Mammary epithelial cell (primary cell): ENCODE measurements around the gene BACE1-AS.

ENCODE experiments used
- EZH2 ChIP-seq: IDR thresholded peaks from 2 replicates; pipeline ENCODE4 v1.6.1; 2012; ENCODE audit warnings: low read length, inconsistent platforms, borderline replicate concordance
- TF ChIP-seq, protein P1 (sequence below), 2 donors: IDR thresholded peaks in 1 of 2; conservative IDR thresholded peaks in 1 of 2; 2 replicates each; pipeline ENCODE4 v1.5.1; 2011 to 2012; ENCODE audit warnings: inconsistent platforms in 2 of 2, low read length in 2 of 2, mild to moderate bottlenecking in 2 of 2, control low read depth in 1 of 2, low read depth in 1 of 2; ENCODE audit not compliant: insufficient read depth in 1 of 2; ENCODE audit errors: extremely low read depth in 1 of 2

DNA sequence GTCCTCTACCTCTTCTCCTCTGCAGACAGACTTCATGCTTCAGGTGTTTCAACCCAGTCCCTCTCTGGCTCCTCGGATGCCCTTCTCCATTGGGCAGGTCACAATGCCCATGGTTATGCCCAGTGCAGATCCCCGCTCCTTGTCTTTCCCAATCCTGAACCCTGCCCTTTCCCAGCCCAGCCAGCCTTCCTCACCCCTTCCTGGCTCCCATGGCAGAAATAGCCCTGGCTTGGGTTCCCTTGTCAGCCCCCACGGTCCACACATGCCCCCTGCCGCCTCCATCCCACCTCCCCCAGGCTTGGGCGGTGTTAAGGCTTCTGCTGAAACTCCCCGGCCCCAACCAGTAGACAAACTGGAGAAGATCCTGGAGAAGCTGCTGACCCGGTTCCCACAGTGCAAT lies 9.3 kb upstream of the BACE1-AS start:
- TF ChIP-seq, protein P1, sequence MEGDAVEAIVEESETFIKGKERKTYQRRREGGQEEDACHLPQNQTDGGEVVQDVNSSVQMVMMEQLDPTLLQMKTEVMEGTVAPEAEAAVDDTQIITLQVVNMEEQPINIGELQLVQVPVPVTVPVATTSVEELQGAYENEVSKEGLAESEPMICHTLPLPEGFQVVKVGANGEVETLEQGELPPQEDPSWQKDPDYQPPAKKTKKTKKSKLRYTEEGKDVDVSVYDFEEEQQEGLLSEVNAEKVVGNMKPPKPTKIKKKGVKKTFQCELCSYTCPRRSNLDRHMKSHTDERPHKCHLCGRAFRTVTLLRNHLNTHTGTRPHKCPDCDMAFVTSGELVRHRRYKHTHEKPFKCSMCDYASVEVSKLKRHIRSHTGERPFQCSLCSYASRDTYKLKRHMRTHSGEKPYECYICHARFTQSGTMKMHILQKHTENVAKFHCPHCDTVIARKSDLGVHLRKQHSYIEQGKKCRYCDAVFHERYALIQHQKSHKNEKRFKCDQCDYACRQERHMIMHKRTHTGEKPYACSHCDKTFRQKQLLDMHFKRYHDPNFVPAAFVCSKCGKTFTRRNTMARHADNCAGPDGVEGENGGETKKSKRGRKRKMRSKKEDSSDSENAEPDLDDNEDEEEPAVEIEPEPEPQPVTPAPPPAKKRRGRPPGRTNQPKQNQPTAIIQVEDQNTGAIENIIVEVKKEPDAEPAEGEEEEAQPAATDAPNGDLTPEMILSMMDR (conservative IDR thresholded peaks at IDR 0.05 in 1 of 2, IDR thresholded peaks at IDR 0.05 in 1 of 2; ENCODE audit: extremely low read depth in 1 of 2, insufficient read depth in 1 of 2, low read depth in 1 of 2, low read length in 2 of 2): no peak
- TF ChIP-seq EZH2: no peak
